Cardiac fibroblast (primary cell): Measurements from ENCODE around the gene ZNF467.
A peak's percentile ranks its signal among the peaks of the same experiment; 100 is the strongest.

ENCODE experiments used
- DNase-seq, 2 donors: peaks; one replicate each; pipeline versions ENCODE4 v3.0.0 to v3.0.0-alpha.2; 2010; ENCODE audit warnings: low read depth in 2 of 2
- H3K4me3 ChIP-seq, 2 donors: replicated peaks in 1 of 2; 1 replicate in 1 of 2; 2 replicates in 1 of 2; pipeline ENCODE4 v1.5.1; 2011; ENCODE audit warnings: low read depth in 2 of 2, low read length in 2 of 2, mild to moderate bottlenecking in 2 of 2, moderate library complexity in 1 of 2
- TF ChIP-seq, protein P1 (sequence below): IDR thresholded peaks from one replicate; pipeline ENCODE4 v1.5.1; 2011; ENCODE audit warnings: low read depth, mild to moderate bottlenecking, low read length, inconsistent platforms

Gene ZNF467

GRCh38 chr7:149724661-149725425, 48.5 kb downstream of the ZNF467 start:
- H3K4me3 ChIP-seq, result no peak overlapping the region
- no peak for DNase-seq
- TF ChIP-seq, protein P1, sequence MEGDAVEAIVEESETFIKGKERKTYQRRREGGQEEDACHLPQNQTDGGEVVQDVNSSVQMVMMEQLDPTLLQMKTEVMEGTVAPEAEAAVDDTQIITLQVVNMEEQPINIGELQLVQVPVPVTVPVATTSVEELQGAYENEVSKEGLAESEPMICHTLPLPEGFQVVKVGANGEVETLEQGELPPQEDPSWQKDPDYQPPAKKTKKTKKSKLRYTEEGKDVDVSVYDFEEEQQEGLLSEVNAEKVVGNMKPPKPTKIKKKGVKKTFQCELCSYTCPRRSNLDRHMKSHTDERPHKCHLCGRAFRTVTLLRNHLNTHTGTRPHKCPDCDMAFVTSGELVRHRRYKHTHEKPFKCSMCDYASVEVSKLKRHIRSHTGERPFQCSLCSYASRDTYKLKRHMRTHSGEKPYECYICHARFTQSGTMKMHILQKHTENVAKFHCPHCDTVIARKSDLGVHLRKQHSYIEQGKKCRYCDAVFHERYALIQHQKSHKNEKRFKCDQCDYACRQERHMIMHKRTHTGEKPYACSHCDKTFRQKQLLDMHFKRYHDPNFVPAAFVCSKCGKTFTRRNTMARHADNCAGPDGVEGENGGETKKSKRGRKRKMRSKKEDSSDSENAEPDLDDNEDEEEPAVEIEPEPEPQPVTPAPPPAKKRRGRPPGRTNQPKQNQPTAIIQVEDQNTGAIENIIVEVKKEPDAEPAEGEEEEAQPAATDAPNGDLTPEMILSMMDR, result no peak

DNA sequence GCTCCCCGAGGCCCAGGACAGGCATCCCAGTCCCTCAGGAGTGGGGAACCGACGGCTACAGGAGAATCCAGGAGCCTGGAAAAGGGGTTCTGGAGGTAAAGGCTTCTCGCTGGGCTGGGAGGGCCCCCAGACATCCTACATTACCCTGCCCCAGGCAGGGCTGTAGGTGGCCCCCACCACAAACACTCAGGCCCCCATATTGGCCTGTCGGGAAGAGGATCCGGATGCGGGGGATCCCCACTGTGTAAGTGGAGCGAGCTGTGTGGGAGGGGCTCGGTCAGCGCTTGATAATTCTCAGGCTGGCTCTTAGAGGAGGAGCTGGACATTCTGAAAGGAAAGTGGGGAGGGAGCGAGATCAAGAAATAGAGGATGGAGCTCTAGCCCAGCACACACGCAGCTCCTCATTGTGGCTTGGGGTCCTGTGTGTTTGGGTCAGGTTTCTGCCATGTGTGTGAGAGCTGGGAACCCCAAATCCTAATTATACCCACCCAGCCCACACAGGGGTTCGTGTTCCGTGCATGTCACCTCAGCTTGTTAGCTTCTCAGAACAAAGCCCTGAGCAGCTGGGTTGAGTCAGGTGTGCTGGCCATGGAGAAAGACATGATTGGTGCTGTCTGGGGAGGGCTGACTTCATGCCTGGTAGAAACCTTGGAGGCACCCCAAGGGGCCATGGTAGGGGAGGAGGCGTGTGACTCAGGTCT, 49.4 kb downstream of the ZNF467 start:
- TF ChIP-seq, protein P1, result no peak
- no peak overlapping the region for H3K4me3 ChIP-seq
- no peak for DNase-seq

DNA sequence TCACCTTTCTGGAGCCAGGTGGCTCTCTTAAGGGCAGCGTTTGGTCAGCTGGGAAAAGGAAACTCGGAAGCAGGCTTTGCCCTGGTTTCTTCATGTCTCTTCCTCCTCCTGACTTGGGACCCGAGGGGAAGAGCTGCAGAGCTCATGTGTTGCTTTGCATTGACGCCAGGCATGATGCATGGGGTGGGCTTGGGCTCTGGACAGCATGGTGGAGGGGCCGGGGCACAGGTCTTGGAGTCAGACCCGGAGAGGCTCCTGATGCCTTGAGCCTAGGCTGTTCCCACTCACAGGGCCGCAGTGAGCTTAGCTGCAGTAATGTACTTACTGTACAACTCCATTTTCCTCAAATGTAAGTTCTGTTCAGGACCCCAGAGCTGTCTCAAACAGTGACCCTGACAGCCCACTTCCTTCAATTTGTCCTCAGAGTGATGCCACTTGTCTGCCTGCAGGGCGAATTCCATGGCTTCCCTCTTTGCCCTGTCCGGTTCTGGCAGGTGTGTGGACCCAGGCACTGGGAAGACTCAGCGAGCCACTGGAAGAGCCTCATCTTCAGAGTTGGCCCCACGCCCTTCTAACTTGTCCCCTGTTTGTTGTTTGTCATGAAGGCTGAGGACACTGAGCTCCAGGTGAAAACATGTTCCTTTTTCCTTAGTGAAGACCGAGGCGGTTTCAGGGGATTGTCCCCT, 50.2 kb downstream of the ZNF467 start:
- TF ChIP-seq, protein P1, result no peak
- H3K4me3 ChIP-seq, result no peak overlapping the region
- DNase-seq, result no peak

- no peak for DNase-seq
- H3K4me3 ChIP-seq, result no peak overlapping the region
- TF ChIP-seq, protein P1, result no peak
These were observed 50.9 kb downstream of the ZNF467 start for GRCh38 chr7:149722356-149722957.

DNA sequence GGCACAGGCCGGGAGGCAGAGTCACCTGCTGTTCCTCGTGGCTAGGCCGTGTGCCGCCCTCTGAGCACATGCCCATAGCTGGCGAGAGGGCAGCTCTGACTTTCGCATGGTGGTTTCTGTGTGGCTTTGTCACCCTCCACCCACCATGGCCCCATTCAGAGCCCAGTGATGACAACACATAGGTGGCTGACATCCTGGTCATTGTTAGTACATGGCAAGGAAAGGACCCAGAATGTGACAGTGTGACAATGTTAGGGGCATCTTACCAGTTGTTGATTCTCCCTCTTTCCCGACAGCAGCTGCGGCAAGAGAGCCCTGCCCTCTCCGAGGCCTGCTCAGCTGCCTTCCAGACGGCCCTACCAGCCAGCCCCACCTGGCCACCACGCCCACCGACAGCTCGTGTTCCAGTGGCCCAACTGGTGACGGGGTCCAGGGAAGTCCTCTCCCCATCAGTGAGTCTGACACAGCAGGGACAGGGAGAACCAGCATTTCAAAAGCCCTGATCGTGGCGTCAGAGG, 52.2 kb downstream of the ZNF467 start:
- H3K4me3 ChIP-seq, result no peak overlapping the region
- TF ChIP-seq, protein P1, result no peak
- no peak for DNase-seq

DNA sequence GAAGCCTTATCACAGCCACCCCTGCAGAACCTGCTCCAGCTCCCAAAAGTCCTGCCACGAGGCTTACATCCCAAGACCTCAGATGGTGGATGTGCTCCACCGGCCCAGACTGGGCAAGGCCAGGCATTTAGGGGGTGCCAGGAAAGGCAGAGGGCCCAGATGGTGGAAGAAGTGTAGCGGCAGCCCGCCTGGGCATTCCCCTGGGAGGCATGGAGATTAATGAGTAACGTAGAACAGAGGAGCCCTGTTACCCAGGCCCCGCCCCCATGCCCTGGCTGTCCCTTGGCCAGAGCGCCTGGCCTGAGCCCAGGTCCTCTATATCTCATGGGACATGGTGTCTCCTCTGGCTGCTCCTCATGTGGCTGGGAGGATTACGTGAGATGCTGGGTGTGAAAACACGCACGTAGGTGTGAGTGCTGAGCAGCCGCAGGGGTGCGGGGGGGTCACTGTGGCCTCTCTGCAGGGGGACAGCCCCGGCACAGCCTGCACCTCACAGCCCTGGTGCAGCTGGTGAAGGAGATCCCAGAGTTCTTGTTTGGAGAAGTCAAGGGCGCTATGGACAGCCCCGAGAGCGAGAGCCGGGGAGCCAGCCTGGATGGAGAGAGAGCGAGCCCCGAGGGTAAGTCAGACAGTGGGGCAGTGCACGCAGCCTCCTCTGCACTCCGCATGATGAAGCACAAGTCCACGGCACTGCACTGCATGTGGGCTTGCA, 52.9 kb downstream of the ZNF467 start:
- TF ChIP-seq, protein P1, result no peak
- no peak overlapping the region for H3K4me3 ChIP-seq
- peak; percentile 28 to 46 for DNase-seq
